NOMO-1 (cell line): ENCODE measurements around the gene HAT1.
A peak's percentile ranks its signal among the peaks of the same experiment; 100 is the strongest.
"Not testable (repeated sequence)": the region's sequence is repeated elsewhere in the genome, so short reads cannot be mapped to it uniquely, and the experiment has no call there.

Experiments used
- DNase-seq, 2 experiments: peaks; one replicate each; lab custom pipeline; 2025; ENCODE audit not compliant: unreplicated experiment in 2 of 2; lab: John Stamatoyannopoulos, UW

Gene HAT1

DNA sequence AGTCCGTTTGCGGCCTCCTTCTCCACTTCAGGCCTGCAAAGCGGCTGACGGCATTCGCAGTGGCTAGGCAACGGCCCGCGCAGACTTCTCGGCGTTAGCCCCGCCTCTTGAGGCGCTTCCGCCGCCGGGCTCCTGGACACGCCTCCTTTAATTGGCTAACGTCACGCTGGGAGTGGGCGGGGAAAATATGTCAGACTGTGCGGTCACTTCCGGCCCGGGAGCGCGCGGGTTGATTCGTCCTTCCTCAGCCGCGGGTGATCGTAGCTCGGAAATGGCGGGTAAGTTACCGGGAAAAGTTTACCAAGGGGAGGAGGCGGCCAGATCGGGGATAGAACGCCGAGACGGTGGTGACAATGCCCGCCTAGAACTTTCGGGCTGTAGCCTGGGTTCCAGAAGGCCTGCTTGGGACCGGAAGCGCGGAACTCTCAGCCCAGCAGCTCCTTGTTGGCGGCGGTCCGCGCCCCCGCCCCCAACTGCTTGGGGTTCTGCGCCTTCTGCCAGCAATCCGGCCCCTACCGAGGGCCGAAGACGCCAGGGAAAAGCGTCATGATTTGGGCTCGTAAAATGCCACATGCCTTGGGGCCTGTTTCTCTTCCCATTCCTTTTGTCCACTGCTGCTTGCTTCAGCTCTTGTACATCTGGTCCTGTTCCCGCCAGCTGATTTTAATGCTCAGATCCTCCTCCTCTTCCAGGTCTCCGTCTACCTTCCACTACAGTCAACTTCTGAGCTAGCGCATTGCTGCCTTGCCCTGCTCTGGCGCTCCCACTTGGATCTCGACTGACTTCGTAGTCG, at the start of gene HAT1:
TSS of gene HAT1 (plus strand) at position 232 of the 793 bp plus-strand sequence. CDS start at position 272, 40 bp downstream.
- DNase-seq, result peak; percentile 94 to 99

- DNase-seq, result no peak
Measured at GRCh38 chr2:171874517-171874916, 47.7 kb upstream of the HAT1 start.

- no peak for DNase-seq
Measured at GRCh38 chr2:171874963-171875362, 47.3 kb upstream of the HAT1 start.

DNA sequence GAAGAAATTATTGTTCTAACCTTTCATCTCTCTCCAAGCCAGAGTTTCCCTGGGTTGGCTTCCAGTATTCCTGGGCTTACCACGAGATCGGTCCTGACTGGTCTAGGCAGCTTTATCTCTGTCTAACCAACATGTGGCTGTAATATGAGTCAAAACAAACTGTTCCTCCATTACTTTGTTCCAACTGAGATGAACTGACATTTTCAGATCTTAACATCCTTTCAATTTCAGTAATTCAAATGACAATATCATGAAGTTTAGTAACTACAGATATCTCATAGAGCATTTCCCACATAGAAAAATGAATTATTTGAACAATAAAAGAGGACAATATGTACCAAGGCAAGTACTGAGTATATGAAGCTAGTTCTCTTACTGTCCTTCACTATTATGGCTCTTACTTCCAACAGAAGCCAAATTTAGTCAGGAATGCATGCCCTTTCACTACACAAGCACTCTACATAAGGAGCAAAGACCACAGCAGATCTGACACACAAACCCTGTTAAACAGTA, 43.7 kb upstream of the HAT1 start:
- DNase-seq, result no peak

DNA sequence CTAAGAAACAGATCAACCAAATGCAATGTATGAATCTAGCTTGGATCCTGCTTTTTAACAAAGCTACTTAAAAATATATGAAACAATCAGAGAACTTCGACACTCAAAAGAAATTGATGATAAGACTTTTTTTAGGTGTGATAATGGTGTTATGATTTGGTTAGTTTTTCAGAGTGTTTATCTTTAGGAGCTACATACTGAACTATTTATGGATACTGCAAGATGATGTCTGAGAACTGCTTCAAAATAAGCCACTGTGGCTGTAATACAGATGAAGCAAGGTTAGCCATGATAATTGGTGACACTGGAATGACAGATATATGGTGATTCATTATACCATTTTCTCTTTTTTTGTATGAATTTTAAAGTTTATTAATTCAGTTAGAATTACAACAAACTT, 42.4 kb upstream of the HAT1 start:
- no peak for DNase-seq

DNA sequence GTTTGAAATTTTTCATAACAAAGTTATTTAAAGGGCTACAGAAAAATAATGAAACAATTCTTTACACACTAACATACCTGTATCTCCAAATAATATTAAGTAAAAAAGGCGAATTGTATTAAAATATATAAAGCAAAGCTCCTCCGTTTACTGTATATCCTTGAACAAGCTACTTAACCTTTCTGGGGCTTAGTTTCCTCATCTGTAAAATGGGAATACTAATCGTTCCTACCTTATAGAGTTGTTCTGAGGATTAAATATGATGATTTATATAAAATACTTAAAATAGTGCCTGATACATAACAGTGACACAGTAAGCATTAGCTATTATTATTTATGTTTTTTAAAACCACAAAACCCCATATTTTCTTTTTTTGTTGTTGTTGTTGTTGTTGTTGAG, 41.5 kb upstream of the HAT1 start:
- no peak for DNase-seq

GRCh38 chr2:171882089-171882769, 40.0 kb upstream of the HAT1 start:
- DNase-seq, result no peak

DNA sequence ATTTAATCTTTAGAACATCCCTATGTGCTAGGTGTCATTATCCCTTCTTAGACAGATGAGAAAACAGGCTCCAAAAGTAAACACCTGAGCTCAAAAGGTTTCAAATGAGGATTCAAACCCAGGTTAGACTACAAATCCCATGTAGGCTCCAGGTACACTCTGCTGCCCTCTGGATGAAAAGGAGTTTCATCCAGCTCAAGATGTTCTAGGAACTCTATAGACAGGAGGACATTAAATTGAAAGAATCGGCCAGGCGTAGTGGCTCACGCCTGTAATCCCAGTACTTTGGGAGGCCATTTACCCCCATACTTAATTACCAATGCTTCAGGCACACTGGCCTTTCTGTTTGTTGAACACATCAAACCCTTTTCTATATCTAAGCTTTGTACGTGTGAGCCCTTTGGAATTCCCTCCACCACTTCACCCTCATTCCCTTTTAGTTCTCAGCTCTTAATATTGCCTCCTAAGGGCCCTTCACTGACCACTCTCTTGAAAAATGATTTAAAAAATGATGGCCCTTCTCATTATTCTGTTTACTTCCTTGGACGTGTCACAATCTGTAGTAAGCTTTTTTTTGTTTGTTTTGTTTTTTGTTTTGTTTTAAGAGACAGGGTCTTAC, 38.9 kb upstream of the HAT1 start:
- no peak for DNase-seq

GRCh38 chr2:171889333-171889732, 32.9 kb upstream of the HAT1 start:
- no peak for DNase-seq

- no peak for DNase-seq
Measured at GRCh38 chr2:171889808-171890207, 32.5 kb upstream of the HAT1 start.

DNA sequence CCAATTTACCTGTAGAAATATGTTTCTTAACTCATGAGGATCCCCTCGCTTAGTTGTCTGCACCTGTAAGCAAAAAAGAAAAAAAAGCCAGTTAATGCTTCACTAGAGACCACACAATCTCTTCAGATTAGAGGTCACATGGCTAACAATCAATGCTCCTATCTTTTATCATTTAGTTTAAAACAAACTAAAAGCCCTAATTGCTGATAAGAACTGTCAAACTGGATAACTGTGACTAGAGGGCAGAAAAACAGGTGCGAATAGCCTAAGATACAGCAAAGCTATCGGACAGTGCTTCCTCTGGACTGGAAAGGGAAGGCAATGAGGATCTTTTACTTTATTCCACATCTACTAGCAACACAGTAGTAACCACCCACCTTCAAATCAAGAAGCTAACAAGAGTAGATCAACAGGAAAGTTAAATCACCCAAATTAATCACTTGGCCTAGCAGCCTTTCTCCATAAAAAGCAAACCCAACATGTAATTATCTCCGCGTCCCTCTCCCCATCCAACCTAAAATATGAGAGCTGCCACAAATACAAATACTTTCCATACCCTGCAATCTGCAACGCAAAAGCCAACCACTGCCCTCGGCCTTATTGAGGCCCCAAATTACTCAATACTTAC, 29.0 kb upstream of the HAT1 start:
- peak; percentile 58 to 71 for DNase-seq

DNA sequence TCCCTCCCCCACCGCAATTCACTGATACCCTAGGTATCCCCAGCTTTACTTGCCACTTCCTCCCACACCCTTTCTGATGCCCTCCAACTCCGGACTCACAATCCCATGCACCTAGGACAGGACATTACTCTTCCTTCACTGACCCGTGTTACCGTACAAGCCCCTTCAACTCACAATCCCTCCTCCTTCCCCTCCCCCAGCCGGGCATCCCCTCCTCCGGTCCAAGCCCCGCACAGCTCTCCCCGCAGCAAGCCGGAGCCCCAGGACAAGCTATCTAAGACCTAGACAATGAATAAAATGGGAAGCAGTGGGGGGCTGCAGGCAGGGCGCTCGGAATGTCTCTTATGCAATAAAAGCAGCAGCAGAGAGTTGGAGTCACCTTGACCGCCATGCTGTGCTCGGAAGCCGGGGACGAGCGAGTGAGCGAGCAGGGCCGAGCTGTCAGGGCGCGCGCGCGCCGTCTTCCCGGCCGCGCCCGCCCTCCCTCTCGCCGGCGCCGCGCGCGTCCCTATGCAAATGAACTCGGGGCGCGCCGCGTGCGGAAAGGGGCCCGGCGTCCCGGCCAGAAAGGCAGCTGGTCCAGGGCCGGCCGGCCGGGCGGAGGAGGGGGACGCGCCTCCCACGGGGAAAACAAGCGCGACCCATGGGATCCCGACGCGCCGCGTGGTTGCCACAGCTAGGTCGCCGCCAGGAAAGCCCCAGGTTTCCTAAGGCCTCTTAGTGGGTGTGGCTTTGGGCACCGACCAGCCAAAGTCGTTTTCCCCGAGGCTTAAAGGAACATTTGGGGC, 28.2 kb upstream of the HAT1 start, which contains the start of gene SLC25A12:
TSS of gene SLC25A12 (minus strand) at position 421 of the 788 bp plus-strand sequence. CDS start at position 391, 30 bp downstream.
- peak; percentile 85 to 88 for DNase-seq

GRCh38 chr2:171894612-171894947, 27.7 kb upstream of the HAT1 start:
- peak in 1 of 2 experiments; percentile 33 for DNase-seq

GRCh38 chr2:171895786-171896185, 26.5 kb upstream of the HAT1 start:
- DNase-seq, result no peak

GRCh38 chr2:171899623-171900282, 22.5 kb upstream of the HAT1 start:
- not testable (repeated sequence) for DNase-seq

DNA sequence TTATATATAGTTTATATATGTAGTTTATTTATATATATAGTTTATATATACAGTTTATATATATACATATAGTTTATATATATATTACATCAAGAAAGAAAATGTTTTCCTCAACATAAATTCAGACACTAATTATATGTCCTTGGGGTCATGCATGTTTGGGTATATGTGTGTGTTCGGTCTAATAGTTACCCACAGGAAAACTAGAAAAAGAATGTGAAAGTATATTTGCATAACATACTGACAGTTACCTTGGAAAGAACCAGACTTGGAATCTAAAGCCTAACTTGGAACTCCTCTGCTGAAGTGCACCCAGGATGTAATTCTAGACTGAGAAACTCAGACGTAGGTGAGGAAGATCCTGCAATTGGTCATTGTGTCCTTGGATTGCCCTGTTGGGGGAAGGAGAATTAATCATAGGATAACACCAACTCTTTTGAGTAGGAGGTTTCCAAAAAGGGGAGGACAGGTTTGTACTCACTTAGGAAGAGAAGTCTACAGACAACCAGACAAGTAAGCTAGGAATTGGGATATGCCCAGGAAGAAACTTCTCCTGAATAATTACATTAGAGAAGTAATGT, 19.3 kb upstream of the HAT1 start:
- DNase-seq, result no peak

- DNase-seq, result no peak
Measured at GRCh38 chr2:171908235-171908634, 14.0 kb upstream of the HAT1 start.

DNA sequence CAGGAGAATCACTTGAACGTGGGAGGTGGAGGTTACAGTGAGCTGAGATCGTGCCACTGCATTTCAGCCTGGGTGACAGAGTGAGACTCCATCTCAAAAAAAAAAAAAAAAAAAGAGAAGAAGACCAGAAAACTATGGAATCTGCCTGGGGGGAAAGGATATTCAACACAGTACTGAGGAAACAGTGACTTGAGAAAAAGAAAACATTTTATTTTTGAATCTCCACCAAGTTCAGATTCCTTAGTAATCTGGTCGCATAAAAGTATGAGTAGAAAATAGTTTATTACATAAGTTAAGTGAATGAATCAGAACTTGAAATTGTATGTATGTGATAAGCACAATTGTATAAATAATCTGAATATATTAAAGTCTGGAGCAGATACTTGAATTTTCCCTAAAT, 13.0 kb upstream of the HAT1 start:
- DNase-seq, result no peak

DNA sequence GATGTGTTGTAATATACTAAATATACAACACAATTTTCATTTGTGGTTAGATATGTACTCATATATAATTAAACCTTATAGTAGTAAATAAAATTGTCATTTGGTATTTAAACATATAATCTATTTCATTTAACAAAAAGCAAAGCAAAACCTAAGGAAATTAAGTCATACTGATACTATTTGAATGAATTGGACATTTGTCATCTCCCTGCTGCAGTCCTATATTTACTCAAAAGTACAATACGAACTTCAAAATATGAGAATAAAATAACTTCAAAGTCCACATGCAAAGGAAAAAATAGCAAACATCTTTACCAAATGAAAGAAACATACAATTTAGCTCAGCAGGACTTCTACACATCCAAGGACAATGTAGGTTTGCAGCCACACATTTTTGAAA, 11.8 kb upstream of the HAT1 start:
- DNase-seq, result no peak
